Thymus (tissue), 11 donors: ENCODE results near the gene PRKCA. TPM values are rescaled to one million over a fixed set of nuclear protein-coding genes. Genes with fewer than 3 reads are reported as not detected.
A peak's percentile ranks its signal among the peaks of the same experiment; 100 is the strongest.

Experiments used
- DNase-seq, 9 donors: peaks; one replicate each; pipeline ENCODE4 v3.0.0-alpha.2; 2013; ENCODE audit warnings: low spot score in 9 of 9, low read depth in 6 of 9, missing footprints in 1 of 9
- H3K27ac ChIP-seq, 2 donors: one replicate each; pipeline ENCODE4 v1.5.1; 2013; ENCODE audit warnings: control low read depth in 1 of 2, low read depth in 1 of 2, low read length in 1 of 2, mild to moderate bottlenecking in 1 of 2, moderate library complexity in 1 of 2
- H3K27me3 ChIP-seq, 2 donors: one replicate each; pipeline ENCODE4 v1.5.1; 2013; ENCODE audit warnings: low read length in 1 of 2; ENCODE audit not compliant: control insufficient read depth in 2 of 2, insufficient read depth in 1 of 2
- H3K36me3 ChIP-seq, 2 donors: one replicate each; pipeline ENCODE4 v1.5.1; 2013; ENCODE audit warnings: low read length in 1 of 2, mild to moderate bottlenecking in 1 of 2, moderate library complexity in 1 of 2; ENCODE audit not compliant: control insufficient read depth in 2 of 2, insufficient read depth in 2 of 2
- H3K4me1 ChIP-seq, 2 donors: one replicate each; pipeline ENCODE4 v1.5.1; 2013; ENCODE audit warnings: low read length in 2 of 2; ENCODE audit not compliant: control insufficient read depth in 2 of 2, insufficient read depth in 2 of 2
- H3K4me3 ChIP-seq, 2 donors: one replicate each; pipeline ENCODE4 v1.5.1; 2013; ENCODE audit warnings: low read length in 2 of 2, control low read depth in 1 of 2, mild to moderate bottlenecking in 1 of 2
- H3K9me3 ChIP-seq, 2 donors: one replicate each; pipeline ENCODE4 v1.5.1; 2013; ENCODE audit warnings: low read length in 1 of 2, mild to moderate bottlenecking in 1 of 2; ENCODE audit not compliant: control insufficient read depth in 2 of 2, insufficient read depth in 1 of 2
- WGBS: extraction: QIAGEN DNeasy Blood & Tissue Kit; methylation state at CpG from one replicate; pipeline ENCODE4 v1.1.7; 2013; 5-methylcytosine and 5-hydroxymethylcytosine counted together
- polyA plus RNA-seq: library from polyadenylated mRNA; stranded (reverse); fragments of 200-250 nt; gene quantifications from one replicate; pipeline ENCODE4 v1.2.3, GENCODE V29; 2013
- total RNA-seq: library from RNA; stranded (reverse); fragments of 120-200 nt; gene quantifications from one replicate; pipeline ENCODE4 v1.2.4, GENCODE V29; 2013
- donor health status: healthy.

Gene PRKCA
- total and polyA plus RNA-seq, 2 donors: 2.7 to 3.2 TPM

GRCh38 chr17:66726846-66727245, 424.4 kb downstream of the PRKCA start:
- Histone ChIP-seq H3K36me3 (no peaks in the 10 kb centered on the region), H3K27me3 (no peaks in the 10 kb centered on the region), H3K9me3 (no peaks in the 10 kb centered on the region), H3K27ac (no peak overlapping the region), H3K4me3 (no peak overlapping the region), H3K4me1 (no peaks in the 10 kb centered on the region)
- DNase-seq: no peak
- 95% methylated on average over 11 of the region's 11 CpGs for WGBS

- no peaks in the 10 kb centered on the region for H3K4me1 ChIP-seq
- H3K36me3 ChIP-seq: peaks cover 0 to 2% of the 10 kb centered on the region in 2 donors
- no peaks in the 10 kb centered on the region for H3K9me3 ChIP-seq
- peak; percentile 11 to 66 (median 22) for DNase-seq
- 66% methylated on average over 17 of the region's 17 CpGs for WGBS
- H3K27ac ChIP-seq: no peak overlapping the region
- no peak overlapping the region for H3K4me3 ChIP-seq
- no peaks in the 10 kb centered on the region for H3K27me3 ChIP-seq
Measured at GRCh38 chr17:66727634-66728570, 425.5 kb downstream of the PRKCA start.

- no peak for DNase-seq
- H3K4me1 ChIP-seq: no peaks in the 10 kb centered on the region
- peaks cover 0 to 4% of the 10 kb centered on the region in 2 donors for H3K36me3 ChIP-seq
- WGBS: 91% methylated on average over 7 of the region's 7 CpGs
- H3K4me3 ChIP-seq: no peak overlapping the region
- H3K9me3 ChIP-seq: no peaks in the 10 kb centered on the region
- H3K27me3 ChIP-seq: no peaks in the 10 kb centered on the region
- H3K27ac ChIP-seq: no peak overlapping the region
Measured at GRCh38 chr17:66730461-66730923, 428.1 kb downstream of the PRKCA start.

- Histone ChIP-seq H3K27me3 (no peaks in the 10 kb centered on the region), H3K27ac (no peak overlapping the region), H3K9me3 (no peaks in the 10 kb centered on the region), H3K4me1 (no peaks in the 10 kb centered on the region), H3K36me3 (peaks cover 0 to 4% of the 10 kb centered on the region in 2 donors), H3K4me3 (no peak overlapping the region)
- DNase-seq: no peak
- WGBS: 97% methylated on average over 2 of the region's 2 CpGs
Measured at GRCh38 chr17:66733759-66734158, 431.3 kb downstream of the PRKCA start.

GRCh38 chr17:66734186-66734943, 432.0 kb downstream of the PRKCA start:
- H3K36me3 ChIP-seq: peaks cover 0 to 4% of the 10 kb centered on the region in 2 donors
- H3K4me3 ChIP-seq: no peak overlapping the region
- no peaks in the 10 kb centered on the region for H3K4me1 ChIP-seq
- no peaks in the 10 kb centered on the region for H3K27me3 ChIP-seq
- 91% methylated on average over 8 of the region's 8 CpGs for WGBS
- no peak overlapping the region for H3K27ac ChIP-seq
- H3K9me3 ChIP-seq: no peaks in the 10 kb centered on the region
- DNase-seq: no peak

- H3K36me3 ChIP-seq: peaks cover 0 to 3% of the 10 kb centered on the region in 2 donors
- no peaks in the 10 kb centered on the region for H3K9me3 ChIP-seq
- DNase-seq: no peak
- H3K4me3 ChIP-seq: no peak overlapping the region
- 53% methylated on average over 12 of the region's 12 CpGs for WGBS
- H3K27ac ChIP-seq: no peak overlapping the region
- no peaks in the 10 kb centered on the region for H3K4me1 ChIP-seq
- H3K27me3 ChIP-seq: no peaks in the 10 kb centered on the region
Measured at GRCh38 chr17:66737524-66737923, 435.1 kb downstream of the PRKCA start.

GRCh38 chr17:66738301-66738700, 435.9 kb downstream of the PRKCA start:
- no peaks in the 10 kb centered on the region for H3K4me1 ChIP-seq
- no peak for DNase-seq
- 97% methylated on average over 4 of the region's 4 CpGs for WGBS
- H3K36me3 ChIP-seq: peaks cover 0 to 2% of the 10 kb centered on the region in 2 donors
- H3K27ac ChIP-seq: no peak overlapping the region
- H3K27me3 ChIP-seq: no peaks in the 10 kb centered on the region
- no peak overlapping the region for H3K4me3 ChIP-seq
- no peaks in the 10 kb centered on the region for H3K9me3 ChIP-seq

- H3K4me1 ChIP-seq: no peaks in the 10 kb centered on the region
- 67% methylated on average over 8 of the region's 8 CpGs for WGBS
- H3K9me3 ChIP-seq: no peaks in the 10 kb centered on the region
- no peak overlapping the region for H3K4me3 ChIP-seq
- H3K36me3 ChIP-seq: peaks cover 0 to 2% of the 10 kb centered on the region in 2 donors
- no peaks in the 10 kb centered on the region for H3K27me3 ChIP-seq
- H3K27ac ChIP-seq: no peak overlapping the region
- no peak for DNase-seq
Measured at GRCh38 chr17:66739553-66739952, 437.1 kb downstream of the PRKCA start.

- WGBS: 81% methylated on average over 5 of the region's 5 CpGs
Measured at GRCh38 chr17:66740226-66740625, 437.8 kb downstream of the PRKCA start.

More at GRCh38 chr17:66740226-66740625, 437.8 kb downstream of the PRKCA start:
- H3K27ac ChIP-seq: no peak overlapping the region
- DNase-seq: no peak
- no peaks in the 10 kb centered on the region for H3K9me3 ChIP-seq
- peaks cover 0 to 2% of the 10 kb centered on the region in 2 donors for H3K36me3 ChIP-seq
- H3K27me3 ChIP-seq: no peaks in the 10 kb centered on the region
- no peaks in the 10 kb centered on the region for H3K4me1 ChIP-seq
- no peak overlapping the region for H3K4me3 ChIP-seq
